Stimulated activated CD8-positive, alpha-beta memory T cell treated with anti-CD3 and anti-CD28 coated beads, Interleukin-4, amount 100 ng/mL, for 24 hours (primary cell): ENCODE data around the gene OTUB1.
"Not testable (repeated sequence)": the region's sequence is repeated elsewhere in the genome, so short reads cannot be mapped to it uniquely, and the experiment has no call there.

ENCODE experiments used
- DNase-seq: peaks from one replicate; pipeline ENCODE4 v3.0.0-alpha.2; 2020; ENCODE audit warnings: low read depth

The OTUB1 gene, protein sequence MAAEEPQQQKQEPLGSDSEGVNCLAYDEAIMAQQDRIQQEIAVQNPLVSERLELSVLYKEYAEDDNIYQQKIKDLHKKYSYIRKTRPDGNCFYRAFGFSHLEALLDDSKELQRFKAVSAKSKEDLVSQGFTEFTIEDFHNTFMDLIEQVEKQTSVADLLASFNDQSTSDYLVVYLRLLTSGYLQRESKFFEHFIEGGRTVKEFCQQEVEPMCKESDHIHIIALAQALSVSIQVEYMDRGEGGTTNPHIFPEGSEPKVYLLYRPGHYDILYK

GRCh38 chr11:63986156-63986931 is at the start of gene OTUB1:
Gene OTUB1, plus strand, starts transcription at chr11:63986438. Its CDS starts 19 bp downstream, at chr11:63986457.
- DNase-seq, result peak; percentile 86

- no peak for DNase-seq
These were observed 48.3 kb upstream of the OTUB1 start for GRCh38 chr11:63937713-63938478.

DNA sequence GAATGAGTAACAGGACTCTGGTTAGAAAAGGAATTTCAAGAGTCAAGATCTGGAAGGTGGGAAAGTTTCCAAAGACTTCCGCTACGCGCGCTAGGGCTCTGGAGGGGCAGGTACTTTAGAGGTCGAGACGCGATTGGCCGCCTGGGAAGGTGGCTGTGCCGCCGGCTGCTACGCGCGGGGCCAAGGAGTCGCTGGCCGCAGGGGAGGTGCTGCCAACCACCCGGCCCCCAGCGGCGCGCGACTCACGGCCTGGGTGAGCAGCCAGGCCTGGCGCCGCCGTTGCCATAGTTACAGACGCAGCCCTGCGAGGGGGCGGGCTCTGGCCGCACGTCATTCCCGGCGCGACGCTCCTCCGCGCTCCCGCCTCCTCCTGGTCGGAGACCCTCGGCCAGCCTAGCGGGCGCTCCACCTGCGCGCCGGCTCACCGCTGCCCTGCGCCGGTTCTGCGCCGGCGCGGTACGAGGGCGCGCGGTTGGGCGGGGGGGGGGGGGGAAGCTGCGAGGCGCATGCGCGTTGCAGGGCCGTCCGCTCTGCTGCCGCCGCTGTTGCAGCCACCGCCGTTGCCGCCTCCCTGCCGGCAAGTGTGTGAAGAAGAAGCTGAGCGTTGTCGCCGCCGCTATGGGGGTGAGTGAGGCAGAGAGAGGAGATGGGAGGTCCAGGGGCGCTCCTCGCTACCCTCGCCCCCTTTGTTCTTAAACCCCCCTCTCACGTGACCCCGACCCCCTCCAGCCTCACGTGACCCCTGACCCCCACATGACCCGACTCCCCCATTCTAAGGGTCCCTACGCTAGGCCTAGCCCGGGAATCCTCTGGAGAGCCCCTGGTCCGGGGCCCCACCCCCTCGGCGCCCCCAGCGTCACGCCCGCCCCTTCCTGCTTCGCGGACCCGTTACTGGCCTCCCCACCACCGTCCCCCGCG is 47.5 kb upstream of the OTUB1 start, which contains the start of gene NAA40:
NAA40 (plus strand) TSS at position 524 of the 918 bp plus-strand sequence; CDS start at position 619, 95 bp downstream.
- peak; percentile 89 for DNase-seq

DNA sequence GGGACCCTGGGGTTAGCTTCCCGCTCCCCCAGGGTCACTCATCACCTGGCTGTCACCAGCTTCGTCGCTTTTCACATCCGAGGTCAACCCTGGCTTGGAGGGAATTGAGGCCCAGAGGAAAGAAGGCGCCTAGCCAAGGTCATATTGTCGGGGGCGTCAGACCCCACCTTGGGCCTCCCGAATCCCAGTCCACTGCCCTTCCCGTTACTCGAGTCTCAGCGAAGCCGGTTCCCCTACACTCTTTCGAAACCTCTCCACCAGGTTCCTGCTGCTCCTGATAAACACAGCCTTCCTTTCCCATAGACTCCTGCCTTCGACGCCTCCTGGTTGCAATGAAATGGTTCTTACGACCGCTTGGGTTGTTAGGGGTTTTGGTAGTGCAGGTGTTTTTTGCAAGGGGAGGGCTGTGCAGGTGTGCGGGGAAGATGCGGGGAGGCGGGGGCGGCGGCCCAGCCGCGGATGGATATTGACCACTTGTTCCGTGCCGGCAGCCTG is 46.8 kb upstream of the OTUB1 start:
- no peak for DNase-seq

DNA sequence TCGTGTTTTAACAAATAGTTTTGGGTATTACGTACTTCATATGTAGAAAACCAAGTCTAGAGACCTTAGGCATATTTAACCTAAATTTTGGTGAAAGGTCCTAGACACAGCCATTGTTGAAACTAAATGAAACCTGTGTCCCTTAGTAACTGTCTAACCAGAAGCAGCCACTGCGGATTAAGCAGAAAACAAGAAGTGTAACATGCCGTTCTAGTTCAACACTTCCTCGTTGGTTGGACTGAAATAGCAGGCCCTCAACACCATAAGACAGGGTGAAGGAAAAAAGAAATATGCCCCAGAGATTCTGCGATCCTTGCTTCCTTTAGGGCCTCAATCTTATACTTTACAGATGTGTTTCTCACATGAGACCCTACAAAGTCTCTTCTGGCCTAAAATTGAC is 45.5 kb upstream of the OTUB1 start:
- no peak for DNase-seq

GRCh38 chr11:63941901-63942300 is 44.3 kb upstream of the OTUB1 start:
- DNase-seq, result no peak

DNA sequence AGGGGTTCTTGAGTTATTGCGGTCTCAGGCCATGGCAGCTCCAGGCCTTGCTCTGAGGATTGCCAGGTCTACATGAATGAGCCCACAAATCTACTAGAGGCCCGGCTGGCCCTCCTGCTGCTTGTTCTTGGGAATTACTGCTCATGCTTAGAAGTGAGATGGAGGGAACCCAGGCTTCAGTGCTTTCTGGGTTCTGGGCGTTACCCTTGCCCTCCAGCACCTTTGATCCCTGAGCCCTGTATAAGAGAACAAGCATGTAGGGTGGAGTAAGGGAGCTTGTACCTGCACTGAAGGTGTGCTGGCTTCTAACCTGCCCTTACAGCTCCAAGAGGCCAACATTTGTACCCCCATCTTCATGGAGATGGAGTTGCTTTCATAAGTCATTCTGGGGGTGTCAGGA is 43.4 kb upstream of the OTUB1 start:
- no peak for DNase-seq

DNA sequence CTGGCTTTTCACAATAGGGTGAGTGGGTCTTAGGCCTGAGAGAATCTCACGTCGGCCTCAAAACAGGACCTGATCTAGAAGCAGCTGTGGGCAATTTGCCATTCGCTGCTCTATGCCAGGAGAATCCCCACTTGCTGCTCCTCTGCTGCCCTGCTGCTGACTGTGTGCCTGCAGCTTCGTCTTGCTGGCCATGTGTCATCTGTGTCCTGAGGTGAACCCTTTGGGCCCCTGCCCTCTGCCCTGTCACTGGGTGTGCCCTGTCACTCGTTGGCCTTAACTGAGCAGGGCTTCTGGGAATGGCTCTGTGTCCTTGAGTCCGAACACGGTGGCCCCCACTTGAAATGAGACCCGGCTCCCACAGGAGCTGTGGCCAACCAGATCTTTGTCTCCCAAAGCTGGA is 41.3 kb upstream of the OTUB1 start:
- DNase-seq, result no peak

DNA sequence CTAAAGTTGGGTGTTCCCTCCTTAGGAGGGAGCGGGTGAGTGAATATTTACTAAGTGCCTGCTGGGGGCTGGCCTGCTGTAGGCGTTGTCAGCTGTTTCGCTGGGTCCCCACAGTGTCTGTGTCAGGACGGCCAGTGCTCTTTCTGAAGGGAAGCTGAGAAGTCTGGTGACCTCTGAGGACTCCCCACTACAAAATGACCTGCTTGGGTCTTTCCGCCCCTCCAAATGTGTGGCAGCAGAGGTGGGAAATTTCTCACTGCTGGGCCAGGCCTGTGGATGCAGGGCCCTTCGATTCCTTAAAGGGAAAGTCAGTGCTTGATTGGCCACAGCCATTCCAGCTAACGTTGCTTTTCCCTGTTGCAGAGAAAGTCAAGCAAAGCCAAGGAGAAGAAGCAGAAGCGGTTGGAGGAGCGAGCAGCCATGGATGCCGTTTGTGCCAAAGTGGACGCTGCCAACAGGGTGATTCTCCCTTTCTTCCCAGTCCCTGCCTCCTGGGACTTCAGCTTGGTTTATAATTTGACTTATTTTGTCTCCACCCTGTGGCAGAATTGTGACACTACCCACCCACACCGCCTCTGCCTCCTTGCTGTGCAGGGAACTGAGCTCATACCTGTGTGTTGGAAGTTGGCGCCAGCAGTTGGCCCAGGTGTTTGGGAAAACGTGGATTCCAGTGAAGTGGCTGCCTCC is 40.6 kb upstream of the OTUB1 start:
- no peak for DNase-seq

DNA sequence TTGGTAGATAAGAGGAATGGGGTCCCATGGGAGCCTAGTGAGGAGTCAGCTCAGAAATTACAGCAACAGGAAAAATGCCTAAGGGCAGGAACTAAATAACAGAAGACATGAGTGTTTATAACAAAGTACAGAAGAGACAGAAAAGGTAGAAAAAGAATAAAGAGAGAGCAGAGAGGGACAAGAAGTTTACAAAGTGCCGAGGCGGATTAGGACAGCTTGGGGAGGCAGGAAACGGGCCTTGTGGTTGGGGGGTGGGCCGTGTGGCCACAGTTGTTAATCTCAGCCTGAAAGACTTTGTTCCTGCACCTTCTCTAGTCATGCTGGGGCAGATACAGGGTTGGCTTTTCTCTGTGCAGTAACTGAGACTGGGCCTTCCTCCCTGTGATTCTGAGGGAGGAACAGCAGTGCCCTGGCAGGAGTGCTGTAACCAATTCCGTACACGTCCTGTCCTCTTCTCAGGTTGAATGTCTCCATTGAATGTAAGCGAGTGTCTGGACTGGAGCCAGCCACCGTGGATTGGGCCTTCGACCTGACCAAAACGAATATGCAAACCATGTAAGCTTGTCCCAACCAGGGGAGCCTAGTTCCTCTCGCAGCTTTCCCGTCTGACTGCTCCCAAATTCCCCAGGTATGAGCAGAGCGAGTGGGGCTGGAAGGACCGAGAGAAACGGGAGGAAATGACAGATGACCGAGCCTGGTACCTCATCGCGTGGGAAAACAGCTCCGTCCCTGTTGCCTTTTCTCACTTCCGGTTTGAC is 34.3 kb upstream of the OTUB1 start:
- DNase-seq, result no peak

GRCh38 chr11:63952570-63952969 is 33.7 kb upstream of the OTUB1 start:
- no peak for DNase-seq

- no peak for DNase-seq
These were observed 28.2 kb upstream of the OTUB1 start for GRCh38 chr11:63958008-63958407.

- DNase-seq, result no peak
These were observed 24.4 kb upstream of the OTUB1 start for GRCh38 chr11:63961608-63962412.

- not testable (repeated sequence) for DNase-seq
These were observed 22.3 kb upstream of the OTUB1 start for GRCh38 chr11:63963895-63964294.

DNA sequence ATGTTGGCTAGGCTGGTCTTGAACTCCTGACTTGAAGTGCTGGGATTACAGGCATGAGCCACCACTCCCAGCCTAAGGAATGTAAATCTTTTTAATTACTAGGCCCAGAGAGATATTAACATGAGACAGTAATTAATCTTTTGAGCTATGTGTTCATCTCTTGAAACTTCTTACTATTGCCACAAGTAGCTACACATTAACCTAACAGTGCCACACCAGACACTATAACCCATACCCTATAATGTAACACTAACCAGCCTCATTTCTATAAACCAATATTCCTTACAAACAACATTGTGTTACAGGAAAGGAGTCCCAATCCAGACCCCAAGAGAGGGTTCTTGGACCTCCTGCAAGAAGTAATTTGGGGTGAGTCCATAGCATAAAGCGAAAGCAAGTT is 19.8 kb upstream of the OTUB1 start:
- no peak for DNase-seq

DNA sequence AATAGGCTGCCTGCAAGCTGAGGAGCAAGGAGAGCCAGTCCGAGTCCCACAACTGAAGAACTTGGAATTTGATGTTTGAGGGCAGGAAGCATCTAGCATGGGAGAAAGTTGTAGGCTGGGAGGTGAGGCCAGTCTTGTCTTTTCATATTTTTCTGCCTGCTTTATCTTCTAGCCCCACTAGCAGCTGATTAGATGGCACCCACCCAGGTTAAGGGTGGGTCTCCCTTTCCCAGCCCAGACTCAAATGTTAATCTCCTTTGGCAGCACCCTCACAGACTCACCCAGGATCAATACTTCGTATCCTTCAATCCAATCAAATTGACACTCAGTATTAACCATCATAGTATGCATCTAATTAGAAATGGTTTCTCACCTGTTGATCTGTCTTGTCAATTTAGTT is 16.8 kb upstream of the OTUB1 start:
- DNase-seq, result no peak

DNA sequence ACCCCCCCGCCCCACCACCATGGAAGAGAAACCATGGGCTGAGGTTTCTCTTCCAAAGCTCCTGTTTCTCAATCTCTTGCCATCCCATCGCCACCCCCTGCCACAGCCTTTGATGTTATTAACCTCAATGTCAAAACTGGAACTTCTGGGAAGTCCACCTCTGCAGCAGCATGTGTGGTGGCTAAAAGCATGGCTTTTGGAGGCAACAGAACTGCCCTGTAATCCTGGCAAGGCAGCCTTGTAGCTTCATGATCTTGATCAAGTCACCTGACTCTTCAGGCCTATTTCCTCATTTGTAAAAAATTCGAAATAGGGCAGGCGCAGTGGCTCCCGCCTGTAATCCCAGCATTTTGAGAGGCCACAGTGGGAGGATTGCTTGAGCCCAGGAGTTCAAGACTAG is 15.3 kb upstream of the OTUB1 start:
- no peak for DNase-seq

DNA sequence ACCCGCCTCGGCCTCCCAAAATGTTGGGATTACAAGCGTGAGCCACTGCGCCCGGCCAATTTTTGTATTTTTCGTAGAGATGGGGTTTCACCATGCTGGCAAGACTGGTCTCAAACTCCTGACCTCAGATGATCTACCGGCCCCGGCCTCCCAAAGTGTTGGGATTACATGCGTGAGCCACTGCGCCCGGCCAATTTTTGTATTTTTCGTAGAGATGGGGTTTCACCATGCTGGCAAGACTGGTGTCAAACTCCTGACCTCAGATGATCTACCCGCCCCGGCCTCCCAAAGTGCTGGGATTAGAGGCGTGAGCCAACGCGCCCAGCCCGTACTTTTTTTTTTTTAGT is 12.4 kb upstream of the OTUB1 start:
- DNase-seq, result not testable (repeated sequence)
